ENCODE data around the gene GLTP.

- TF ChIP-seq POLR2AphosphoS5 (IDR thresholded peaks at IDR 0.05): no peak
- TF ChIP-seq, protein P1, sequence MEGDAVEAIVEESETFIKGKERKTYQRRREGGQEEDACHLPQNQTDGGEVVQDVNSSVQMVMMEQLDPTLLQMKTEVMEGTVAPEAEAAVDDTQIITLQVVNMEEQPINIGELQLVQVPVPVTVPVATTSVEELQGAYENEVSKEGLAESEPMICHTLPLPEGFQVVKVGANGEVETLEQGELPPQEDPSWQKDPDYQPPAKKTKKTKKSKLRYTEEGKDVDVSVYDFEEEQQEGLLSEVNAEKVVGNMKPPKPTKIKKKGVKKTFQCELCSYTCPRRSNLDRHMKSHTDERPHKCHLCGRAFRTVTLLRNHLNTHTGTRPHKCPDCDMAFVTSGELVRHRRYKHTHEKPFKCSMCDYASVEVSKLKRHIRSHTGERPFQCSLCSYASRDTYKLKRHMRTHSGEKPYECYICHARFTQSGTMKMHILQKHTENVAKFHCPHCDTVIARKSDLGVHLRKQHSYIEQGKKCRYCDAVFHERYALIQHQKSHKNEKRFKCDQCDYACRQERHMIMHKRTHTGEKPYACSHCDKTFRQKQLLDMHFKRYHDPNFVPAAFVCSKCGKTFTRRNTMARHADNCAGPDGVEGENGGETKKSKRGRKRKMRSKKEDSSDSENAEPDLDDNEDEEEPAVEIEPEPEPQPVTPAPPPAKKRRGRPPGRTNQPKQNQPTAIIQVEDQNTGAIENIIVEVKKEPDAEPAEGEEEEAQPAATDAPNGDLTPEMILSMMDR (IDR thresholded peaks at IDR 0.05): no peak
Measured at GRCh38 chr12:109860977-109861376, 19.4 kb downstream of the GLTP start.
